Brain microvascular endothelial cell (primary cell): ENCODE results near the gene SPACA7.

Experiments used
- DNase-seq: peaks from one replicate; pipeline ENCODE4 v3.0.0-alpha.2; 2020
- H3K27ac ChIP-seq: fragments of 250-450 bp; sonication (Bioruptor Pico); 2 replicates; pipeline ENCODE4 v1.5.1; 2020; ENCODE audit warnings: mild to moderate bottlenecking, moderate library complexity
- H3K27me3 ChIP-seq: fragments of 250-450 bp; sonication (Bioruptor Pico); replicated peaks from 2 replicates; pipeline ENCODE4 v1.5.1; 2020; ENCODE audit warnings: mild to moderate bottlenecking
- H3K36me3 ChIP-seq: fragments of 250-450 bp; sonication (Bioruptor Pico); replicated peaks from 2 replicates; pipeline ENCODE4 v1.5.1; 2020; ENCODE audit warnings: mild to moderate bottlenecking
- H3K4me3 ChIP-seq: 2 replicates; pipeline ENCODE4 v1.5.1; 2011; ENCODE audit warnings: low read depth, mild to moderate bottlenecking, control low read depth, low read length, moderate library complexity
- CTCF ChIP-seq: IDR thresholded peaks from 2 replicates; pipeline ENCODE4 v1.5.1; 2011; ENCODE audit warnings: low read depth, mild to moderate bottlenecking, moderate library complexity, low read length, control low read depth, inconsistent platforms; ENCODE audit errors: missing control alignments
- in situ Hi-C: cut with HindIII; loops from 2 replicates; pipeline ENCODE4 v1.10.0; 2017; ENCODE audit warnings: low sequenced_read_pairs, low pct_ligation_motif_present

Gene SPACA7

GRCh38 chr13:112341446-112341845, 34.7 kb upstream of the SPACA7 start:
- in situ Hi-C loops = no loop called here
- no peak for TF ChIP-seq CTCF
- no peak for DNase-seq
- Histone ChIP-seq H3K27me3 (no peaks in the 10 kb centered on the region), H3K4me3 (no peak overlapping the region), H3K36me3 (no peaks in the 10 kb centered on the region), H3K27ac (no peak overlapping the region)

- TF ChIP-seq CTCF = no peak
- Histone ChIP-seq H3K4me3 (no peak overlapping the region), H3K27me3 (no peaks in the 10 kb centered on the region), H3K36me3 (no peaks in the 10 kb centered on the region), H3K27ac (no peak overlapping the region)
- DNase-seq = no peak
- in situ Hi-C loops = no loop called here
These were observed 34.0 kb upstream of the SPACA7 start for GRCh38 chr13:112341976-112342735.

- no peak overlapping the region for H3K27ac ChIP-seq
- TF ChIP-seq CTCF = no peak
- DNase-seq = no peak
- H3K36me3 ChIP-seq = no peaks in the 10 kb centered on the region
- no peak overlapping the region for H3K4me3 ChIP-seq
- H3K27me3 ChIP-seq = no peaks in the 10 kb centered on the region
- in situ Hi-C loops = no loop called here
These were observed 33.3 kb upstream of the SPACA7 start for GRCh38 chr13:112342841-112343361.

GRCh38 chr13:112343591-112343990, 32.6 kb upstream of the SPACA7 start:
- H3K36me3 ChIP-seq = no peaks in the 10 kb centered on the region
- no peaks in the 10 kb centered on the region for H3K27me3 ChIP-seq
- no peak overlapping the region for H3K4me3 ChIP-seq
- in situ Hi-C loops = no loop called here
- TF ChIP-seq CTCF = no peak
- DNase-seq = no peak
- H3K27ac ChIP-seq = no peak overlapping the region

- H3K27me3 ChIP-seq = no peaks in the 10 kb centered on the region
- TF ChIP-seq CTCF = no peak
- no peak overlapping the region for H3K27ac ChIP-seq
- in situ Hi-C loops = no loop called here
- DNase-seq = no peak
- H3K36me3 ChIP-seq = no peaks in the 10 kb centered on the region
- H3K4me3 ChIP-seq = no peak overlapping the region
These were observed 30.4 kb upstream of the SPACA7 start for GRCh38 chr13:112345826-112346172.
